ENCODE data around the gene MTOR. TPM values are rescaled to one million over a fixed set of nuclear protein-coding genes. Genes with fewer than 3 reads are reported as not detected.

Gene MTOR
- total RNA-seq, 1 donor from 2014 or later: 61.9 TPM

- no peak for TF ChIP-seq CTCF (IDR thresholded peaks at IDR 0.05; ENCODE audit: unreplicated experiment)
- H3K4me1 Mint-ChIP-seq (ENCODE audit: unreplicated experiment): peaks cover 12% of the 10 kb centered on the region
Measured at GRCh38 chr1:11295905-11296304, 33.6 kb upstream of the MTOR start.

DNA sequence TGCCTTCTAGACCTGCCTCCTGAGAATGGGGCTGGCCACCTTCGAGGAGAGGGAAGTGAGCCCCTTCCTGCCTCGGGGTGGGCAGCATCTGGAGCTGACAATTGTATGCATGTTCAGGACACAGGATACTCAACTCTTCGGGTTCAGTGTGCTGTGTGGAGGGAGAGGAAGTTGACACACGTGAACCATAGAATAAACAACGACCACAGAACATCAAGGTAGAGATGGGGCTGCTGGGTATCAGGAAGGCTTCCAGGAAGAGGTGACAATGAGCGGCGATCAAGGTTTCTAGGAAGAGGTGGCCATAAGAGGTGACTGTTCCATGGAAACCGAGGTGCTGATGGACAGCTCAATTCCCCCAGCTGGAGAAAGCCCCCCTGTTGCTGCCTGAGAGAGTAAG is 32.6 kb upstream of the MTOR start:
- peaks cover 12% of the 10 kb centered on the region for H3K4me1 Mint-ChIP-seq (ENCODE audit: unreplicated experiment)
- H3K4me3 Mint-ChIP-seq (ENCODE audit: unreplicated experiment): no peak overlapping the region
- TF ChIP-seq CTCF (IDR thresholded peaks at IDR 0.05; ENCODE audit: unreplicated experiment): no peak
- no peaks in the 10 kb centered on the region for H3K9me3 Mint-ChIP-seq (ENCODE audit: unreplicated experiment)
- H3K36me3 Mint-ChIP-seq (ENCODE audit: low read depth, unreplicated experiment): peaks cover 11% of the 10 kb centered on the region
- H3K27ac Mint-ChIP-seq (ENCODE audit: unreplicated experiment): no peak overlapping the region
- no peak for DNase-seq (ENCODE audit: low spot score)
- no peaks in the 10 kb centered on the region for H3K27me3 Mint-ChIP-seq (ENCODE audit: unreplicated experiment)

More at GRCh38 chr1:11295905-11296304, 33.6 kb upstream of the MTOR start:
- Mint-ChIP-seq H3K4me3 (ENCODE audit: unreplicated experiment) (no peak overlapping the region), H3K36me3 (ENCODE audit: low read depth, unreplicated experiment) (peaks cover 6% of the 10 kb centered on the region), H3K27me3 (ENCODE audit: unreplicated experiment) (no peaks in the 10 kb centered on the region), H3K27ac (ENCODE audit: unreplicated experiment) (no peak overlapping the region), H3K9me3 (ENCODE audit: unreplicated experiment) (no peaks in the 10 kb centered on the region)
- DNase-seq (ENCODE audit: low spot score): no peak

DNA sequence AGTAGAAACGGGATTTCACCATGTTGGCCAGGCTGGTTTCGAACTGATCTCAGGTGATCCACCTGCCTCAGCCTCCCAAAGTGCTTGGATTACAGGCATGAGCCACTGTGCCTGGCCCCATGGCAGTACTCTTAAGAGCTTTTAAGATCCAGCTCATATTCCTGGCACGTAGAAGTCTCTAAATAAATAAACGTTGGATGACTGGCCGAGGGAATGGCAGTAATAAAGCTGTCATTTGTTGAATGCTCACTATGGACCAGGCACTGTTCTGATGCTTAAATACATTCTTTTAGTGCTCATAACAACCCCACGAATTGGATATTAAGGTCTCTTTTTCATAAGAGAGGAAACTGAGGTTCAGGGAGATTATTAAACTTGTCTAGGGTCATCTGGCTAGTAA is 31.5 kb upstream of the MTOR start:
- Mint-ChIP-seq H3K4me3 (ENCODE audit: unreplicated experiment) (peak overlapping the region; percentile 62), H3K9me3 (ENCODE audit: unreplicated experiment) (no peaks in the 10 kb centered on the region), H3K36me3 (ENCODE audit: low read depth, unreplicated experiment) (peaks cover 16% of the 10 kb centered on the region), H3K27ac (ENCODE audit: unreplicated experiment) (no peak overlapping the region), H3K4me1 (ENCODE audit: unreplicated experiment) (peaks cover 9% of the 10 kb centered on the region), H3K27me3 (ENCODE audit: unreplicated experiment) (no peaks in the 10 kb centered on the region)
- no peak for DNase-seq (ENCODE audit: low spot score)
- TF ChIP-seq CTCF (IDR thresholded peaks at IDR 0.05; ENCODE audit: unreplicated experiment): no peak

- DNase-seq (ENCODE audit: low spot score): no peak
- Mint-ChIP-seq H3K4me3 (ENCODE audit: unreplicated experiment) (no peak overlapping the region), H3K9me3 (ENCODE audit: unreplicated experiment) (no peaks in the 10 kb centered on the region), H3K4me1 (ENCODE audit: unreplicated experiment) (peaks cover 11% of the 10 kb centered on the region), H3K27ac (ENCODE audit: unreplicated experiment) (no peak overlapping the region), H3K27me3 (ENCODE audit: unreplicated experiment) (no peaks in the 10 kb centered on the region), H3K36me3 (ENCODE audit: low read depth, unreplicated experiment) (peaks cover 26% of the 10 kb centered on the region)
- no peak for TF ChIP-seq CTCF (IDR thresholded peaks at IDR 0.05; ENCODE audit: unreplicated experiment)
Measured at GRCh38 chr1:11291049-11291448, 28.7 kb upstream of the MTOR start.

DNA sequence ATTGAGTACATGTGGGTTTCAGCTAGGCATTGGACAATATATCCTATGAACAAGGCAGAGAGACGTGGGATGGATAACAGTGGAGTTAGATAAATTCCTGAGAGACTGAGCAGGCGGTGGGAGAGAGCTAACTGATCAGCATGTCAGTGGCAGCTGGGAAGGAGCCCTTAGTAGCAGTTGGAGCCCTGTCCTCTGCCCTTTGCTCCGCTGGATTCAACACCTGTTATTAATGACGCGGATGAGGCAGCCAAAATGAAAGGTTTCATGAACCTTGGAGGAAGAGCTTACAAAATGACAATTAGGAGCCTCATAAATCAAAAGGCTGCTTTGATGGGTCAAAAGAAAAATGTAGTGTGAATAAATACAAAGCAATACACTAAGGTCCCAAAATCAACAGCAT is 26.7 kb upstream of the MTOR start:
- no peak overlapping the region for H3K27ac Mint-ChIP-seq (ENCODE audit: unreplicated experiment)

More for the DNA sequence above, 26.7 kb upstream of the MTOR start:
- H3K36me3 Mint-ChIP-seq (ENCODE audit: low read depth, unreplicated experiment): peaks cover 23% of the 10 kb centered on the region
- no peak for TF ChIP-seq CTCF (IDR thresholded peaks at IDR 0.05; ENCODE audit: unreplicated experiment)
- H3K4me3 Mint-ChIP-seq (ENCODE audit: unreplicated experiment): no peak overlapping the region
- peaks cover 5% of the 10 kb centered on the region for H3K4me1 Mint-ChIP-seq (ENCODE audit: unreplicated experiment)
- no peaks in the 10 kb centered on the region for H3K27me3 Mint-ChIP-seq (ENCODE audit: unreplicated experiment)
- no peaks in the 10 kb centered on the region for H3K9me3 Mint-ChIP-seq (ENCODE audit: unreplicated experiment)
- DNase-seq (ENCODE audit: low spot score): no peak
